H1 (cell line): ENCODE data around the gene CHRDL2. TPM values are rescaled to one million over a fixed set of nuclear protein-coding genes. Genes with fewer than 3 reads are reported as not detected.

Experiments used
- CTCF ChIA-PET: fragments of 300-600 bp; sonication (Branson Sonifier 250); formaldehyde crosslinking; loops from one replicate; lab custom pipeline; 2021; ENCODE audit not compliant: partially characterized antibody; lab: Charles Lee
- POLR2A ChIA-PET: fragments of 300-600 bp; sonication (Branson Sonifier 250); formaldehyde crosslinking; loops from one replicate; lab custom pipeline; 2021; ENCODE audit warnings: inconsistent platforms; ENCODE audit not compliant: partially characterized antibody; lab: Charles Lee
- DNase-seq, 2 experiments: peaks; one replicate each; pipeline versions ENCODE4 v3.0.0 to v3.0.0-alpha.2; 2010 to 2022; ENCODE audit warnings: low spot score in 2 of 2, low read depth in 1 of 2, mixed read lengths in 1 of 2
- FAIRE-seq: peaks from 2 replicates; lab custom pipeline; 2011; peaks lifted over from hg19 to GRCh38; lab: Jason Lieb, UNC
- H2AFZ ChIP-seq: 2 replicates; pipeline ENCODE4 v1.8.1; 2012; ENCODE audit warnings: low read length, inconsistent platforms
- H2AK5ac ChIP-seq: 2 replicates; pipeline ENCODE4 v1.6.1; 2013; ENCODE audit warnings: low read depth, low read length
- H2BK120ac ChIP-seq: replicated peaks from 2 replicates; pipeline ENCODE3; 2013; ENCODE audit warnings: low read depth, low read length, inconsistent platforms
- H2BK12ac ChIP-seq: 2 replicates; pipeline ENCODE4 v1.6.1; 2013; ENCODE audit warnings: low read depth, low read length
- H2BK15ac ChIP-seq: 2 replicates; pipeline ENCODE4 v1.6.1; 2013; ENCODE audit warnings: low read length
- H2BK20ac ChIP-seq: 2 replicates; pipeline ENCODE4 v1.6.1; 2013; ENCODE audit warnings: low read length
- H2BK5ac ChIP-seq: 2 replicates; pipeline ENCODE4 v1.6.1; 2013; ENCODE audit warnings: low read depth, low read length
- H3K14ac ChIP-seq: 2 replicates; pipeline ENCODE4 v1.6.1; 2013; ENCODE audit warnings: inconsistent platforms; ENCODE audit not compliant: insufficient read length
- H3K18ac ChIP-seq: 2 replicates; pipeline ENCODE4 v1.6.1; 2013; ENCODE audit warnings: low read length; ENCODE audit errors: extremely low read depth
- H3K23ac ChIP-seq: 2 replicates; pipeline ENCODE4 v1.6.1; 2013; ENCODE audit warnings: inconsistent platforms; ENCODE audit not compliant: insufficient read length
- H3K23me2 ChIP-seq: 2 replicates; pipeline ENCODE4 v1.6.1; 2013; ENCODE audit warnings: low read depth, low read length
- H3K27ac ChIP-seq: 2 replicates; pipeline ENCODE4 v1.6.1; 2011; ENCODE audit warnings: low read depth, low read length, inconsistent platforms
- H3K27me3 ChIP-seq, 4 experiments: replicated peaks in 1 of 4; 1 replicate in 1 of 4; 2 replicates in 3 of 4; pipeline versions ENCODE4 v1.6.1 to v1.8.1; 2011 to 2013; ENCODE audit warnings: low read length in 3 of 4, mild to moderate bottlenecking in 3 of 4, inconsistent platforms in 2 of 4, mixed read lengths in 2 of 4, moderate library complexity in 1 of 4; ENCODE audit not compliant: control insufficient read depth in 3 of 4, insufficient read depth in 3 of 4; ENCODE audit errors: extremely low read depth in 1 of 4
- H3K36me3 ChIP-seq, 4 experiments: 2 replicates each; pipeline versions ENCODE4 v1.6.1 to v1.8.1; 2011 to 2013; ENCODE audit warnings: mild to moderate bottlenecking in 4 of 4, low read length in 3 of 4, moderate library complexity in 2 of 4, control low read depth in 1 of 4, inconsistent platforms in 1 of 4; ENCODE audit not compliant: insufficient read depth in 4 of 4, control insufficient read depth in 2 of 4
- H3K4ac ChIP-seq: replicated peaks from 2 replicates; pipeline ENCODE3; 2013; ENCODE audit warnings: low read length, low read depth, mixed read lengths, inconsistent platforms; ENCODE audit not compliant: insufficient read length
- H3K4me1 ChIP-seq, 4 experiments: replicated peaks in 1 of 4; 1 replicate in 1 of 4; 2 replicates in 3 of 4; pipeline versions ENCODE4 v1.6.1 to v1.8.1; 2011 to 2013; ENCODE audit warnings: low read length in 3 of 4, inconsistent platforms in 2 of 4, mixed read lengths in 1 of 4; ENCODE audit not compliant: insufficient read depth in 4 of 4, control insufficient read depth in 3 of 4
- H3K4me2 ChIP-seq, 2 experiments: 2 replicates each; pipeline versions ENCODE4 v1.6.1 to v1.8.1; 2011 to 2013; ENCODE audit warnings: low read depth in 2 of 2, low read length in 2 of 2, control low read depth in 1 of 2, inconsistent platforms in 1 of 2, mild to moderate bottlenecking in 1 of 2; ENCODE audit not compliant: insufficient read depth in 1 of 2
- H3K4me3 ChIP-seq, 4 experiments: fragments of 200-600, 300-600 bp in 1 of 4; sonication (generic), shearing (Covaris generic), sonication (Bioruptor Twin) in 1 of 4; 2 replicates each; pipeline versions ENCODE4 v1.5.1 to v1.8.1; 2011 to 2016; ENCODE audit warnings: low read length in 4 of 4, low read depth in 3 of 4, control low read depth in 2 of 4, inconsistent platforms in 2 of 4, mild to moderate bottlenecking in 2 of 4, mixed read lengths in 1 of 4, moderate library complexity in 1 of 4; ENCODE audit not compliant: insufficient read depth in 2 of 4; ENCODE audit errors: extremely low read depth in 1 of 4
- H3K56ac ChIP-seq: replicated peaks from 2 replicates; pipeline ENCODE3; 2013; ENCODE audit warnings: low read depth, mild to moderate bottlenecking, mixed read lengths, low read length, inconsistent platforms; ENCODE audit not compliant: insufficient read length
- H3K79me1 ChIP-seq: 2 replicates; pipeline ENCODE4 v1.6.1; 2013; ENCODE audit warnings: low read depth, low read length, control low read depth
- H3K79me2 ChIP-seq, 2 experiments: 2 replicates each; pipeline versions ENCODE4 v1.6.1 to v1.8.1; 2012 to 2013; ENCODE audit warnings: low read length in 2 of 2, mild to moderate bottlenecking in 2 of 2, inconsistent platforms in 1 of 2; ENCODE audit not compliant: insufficient read depth in 2 of 2, control insufficient read depth in 1 of 2
- H3K9ac ChIP-seq, 4 experiments: replicated peaks in 1 of 4; 1 replicate in 1 of 4; 2 replicates in 3 of 4; pipeline versions ENCODE4 v1.6.1 to v1.8.1; 2011 to 2013; ENCODE audit warnings: low read depth in 3 of 4, low read length in 3 of 4, control low read depth in 2 of 4, mild to moderate bottlenecking in 2 of 4, moderate library complexity in 2 of 4, inconsistent platforms in 1 of 4; ENCODE audit errors: extremely low read depth in 1 of 4
- H3K9me3 ChIP-seq, 2 experiments: 2 replicates each; pipeline versions ENCODE4 v1.6.1 to v1.8.1; 2012 to 2013; ENCODE audit warnings: mild to moderate bottlenecking in 2 of 2, moderate library complexity in 2 of 2, control low read depth in 1 of 2, inconsistent platforms in 1 of 2, low read depth in 1 of 2, low read length in 1 of 2, mixed read lengths in 1 of 2; ENCODE audit not compliant: insufficient read depth in 2 of 2
- H4K20me1 ChIP-seq, 2 experiments: replicated peaks in 1 of 2; 2 replicates each; pipeline versions ENCODE3 to v1.8.1; 2011 to 2013; ENCODE audit warnings: inconsistent platforms in 2 of 2, low read length in 2 of 2, mild to moderate bottlenecking in 1 of 2; ENCODE audit not compliant: insufficient read depth in 2 of 2, control insufficient read depth in 1 of 2
- H4K5ac ChIP-seq: 2 replicates; pipeline ENCODE4 v1.6.1; 2013; ENCODE audit warnings: low read length, low read depth, mixed read lengths, inconsistent platforms; ENCODE audit not compliant: insufficient read length
- H4K8ac ChIP-seq: 2 replicates; pipeline ENCODE4 v1.8.0; 2013; ENCODE audit warnings: mild to moderate bottlenecking, moderate library complexity, low read length, inconsistent platforms; ENCODE audit not compliant: insufficient read depth; ENCODE audit errors: extremely low read depth
- H4K91ac ChIP-seq: replicated peaks from 2 replicates; pipeline ENCODE3; 2013; ENCODE audit warnings: low read length, mixed read lengths, inconsistent platforms; ENCODE audit not compliant: insufficient read length
- ATF2 ChIP-seq: IDR thresholded peaks from 2 replicates; pipeline ENCODE4 v1.6.1; 2012; ENCODE audit warnings: low read length, inconsistent platforms
- EP300 ChIP-seq, 2 experiments: IDR thresholded peaks; 1 replicate in 1 of 2; 2 replicates in 1 of 2; pipeline ENCODE4 v1.6.1; 2011 to 2012; ENCODE audit warnings: low read depth in 2 of 2, low read length in 2 of 2, mild to moderate bottlenecking in 2 of 2, borderline replicate concordance in 1 of 2, inconsistent platforms in 1 of 2, moderate library complexity in 1 of 2
- KDM1A ChIP-seq: fragments of 200-600, 300-600 bp; sonication (generic); IDR thresholded peaks from 2 replicates; pipeline ENCODE4 v1.7.1; 2016; ENCODE audit warnings: mild to moderate bottlenecking, low read length, borderline replicate concordance
- KDM4A ChIP-seq: IDR thresholded peaks from one replicate; pipeline ENCODE4 v1.7.1; 2012; ENCODE audit warnings: low read depth, mild to moderate bottlenecking, moderate library complexity, low read length, inconsistent platforms; ENCODE audit not compliant: severe bottlenecking
- KDM5A ChIP-seq: fragments of 200-600 bp; IDR thresholded peaks from 2 replicates; pipeline ENCODE4 v1.7.1; 2012; ENCODE audit warnings: mild to moderate bottlenecking, low read length, inconsistent platforms, mixed read lengths
- MAFK ChIP-seq: IDR thresholded peaks from 2 replicates; pipeline ENCODE4 v1.6.1; 2012; ENCODE audit warnings: low read depth, mild to moderate bottlenecking, improper control_type of control experiment, low read length
- RNF2 ChIP-seq: fragments of 200-900, 300-1000 bp; sonication (generic); IDR thresholded peaks from 2 replicates; pipeline ENCODE4 v1.7.1; 2016; ENCODE audit warnings: borderline replicate concordance, low read depth, mild to moderate bottlenecking, antibody characterized with exemption, low read length; ENCODE audit not compliant: poor library complexity, severe bottlenecking; ENCODE audit errors: missing control alignments
- SIRT6 ChIP-seq: IDR thresholded peaks from one replicate; pipeline ENCODE4 v1.7.1; 2012; ENCODE audit warnings: low read length, inconsistent platforms
- USF2 ChIP-seq: IDR thresholded peaks from 2 replicates; pipeline ENCODE4 v1.6.1; 2011; ENCODE audit warnings: low read length, improper control_type of control experiment
- ZNF274 ChIP-seq: IDR thresholded peaks from 2 replicates; pipeline ENCODE4 v1.7.0; 2012; ENCODE audit warnings: low read length, borderline replicate concordance; ENCODE audit errors: extremely low read depth
- WGBS, 2 experiments: shearing (Covaris generic) in 1 of 2; methylation state at CpG; one replicate each; pipeline versions ENCODE4 v1.1.6 to v1.1.7; 2013 to 2015; ENCODE audit warnings: low lambda C conversion rate in 2 of 2, mixed read lengths in 2 of 2, inconsistent platforms in 1 of 2, low coverage in 1 of 2, missing lambda C conversion rate in 1 of 2; ENCODE audit not compliant: insufficient replicate concordance in 2 of 2, insufficient coverage in 1 of 2, insufficient read length in 1 of 2; ENCODE audit errors: extremely low coverage in 1 of 2, missing lambda C conversion rate in 1 of 2; 5-methylcytosine and 5-hydroxymethylcytosine counted together
- polyA plus RNA-seq, 7 experiments: library from polyadenylated mRNA; depleted of rRNA in 3 of 7; stranded (reverse) in 5 of 7; unstranded in 2 of 7; fragments of >200 nt in 5 of 7; fragments of 200-250 nt in 2 of 7; gene quantifications; 1 replicate in 5 of 7; 2 replicates in 1 of 7; 4 replicates in 1 of 7; pipeline versions ENCODE4 v1.2.1 to v1.2.3, GENCODE V29; 2011 to 2013; ENCODE audit warnings: missing spikeins in 2 of 7, mixed read lengths in 2 of 7
- total RNA-seq: library from RNA; stranded (reverse); fragmentation: NEBNext Ultra II Directional; extraction: Animal tissue kit (Norgen Biotek cat#: 25700); gene quantifications from 2 replicates; pipeline ENCODE4 v1.2.1, GENCODE V29; 2021

CHRDL2 gene
- total and polyA plus RNA-seq, 2 of the 8 experiments (the other 6 are each of a cell fraction or from before 2014, with no cell fraction given): 0.26 to 0.48 TPM

- FAIRE-seq (no peak), DNase-seq (no peak)
- no peak overlapping the region for H3K14ac ChIP-seq
- H4K20me1 ChIP-seq: no peaks in the 10 kb centered on the region
- H3K79me2 ChIP-seq: no peaks in the 10 kb centered on the region
- peaks cover 0 to 8% (median 3%) of the 10 kb centered on the region in 4 experiments; a peak in 3 of 7 replicates for H3K4me1 ChIP-seq
- no peak overlapping the region for H2BK20ac ChIP-seq
- no peak overlapping the region for H3K9ac ChIP-seq
- H3K27me3 ChIP-seq: no peaks in the 10 kb centered on the region; a peak in 3 of 7 replicates
- no peak overlapping the region for H2BK12ac ChIP-seq
- WGBS, 2 experiments: 79% methylated on average over 5 of the region's 5 CpGs; no CpG with 5 or more reads in 1 of the 2 experiments
- H2BK120ac ChIP-seq: no peak overlapping the region
- no peak overlapping the region for H3K4ac ChIP-seq
- no peak overlapping the region for H3K18ac ChIP-seq
- H2AFZ ChIP-seq: no peak overlapping the region
- no peak overlapping the region for H3K4me3 ChIP-seq
- no peak overlapping the region for H4K5ac ChIP-seq
- H2BK5ac ChIP-seq: no peak overlapping the region
- POLR2A ChIA-PET: interaction anchor here (1.3 kb wide), 2 partner anchors 9 to 101 kb away, joined by 4 read pairs; partner anchors contain the start of gene POLD3
- H2AK5ac ChIP-seq: no peak overlapping the region
- no peak overlapping the region for H4K8ac ChIP-seq
- H4K91ac ChIP-seq: no peak overlapping the region
- no peak overlapping the region for H3K4me2 ChIP-seq
- H3K56ac ChIP-seq: no peak overlapping the region
- no peaks in the 10 kb centered on the region for H3K9me3 ChIP-seq
- no peaks in the 10 kb centered on the region for H3K79me1 ChIP-seq
- no peak overlapping the region for H3K23ac ChIP-seq
- no peak overlapping the region for H3K27ac ChIP-seq
- H3K23me2 ChIP-seq: no peaks in the 10 kb centered on the region; the same call in 1 of the 2 replicates
- no peaks in the 10 kb centered on the region for H3K36me3 ChIP-seq
- CTCF ChIA-PET: interaction anchor here (0.6 to 16.5 kb wide), 16 partner anchors 8 to 906 kb away, joined by 3 to 348 read pairs (median 5); no protein-coding TSS in a partner anchor
- peak overlapping the region; percentile 65; the same call in 1 of the 2 replicates for H2BK15ac ChIP-seq
- TF ChIP-seq ATF2 (no peak), MAFK (no peak), KDM1A (no peak), EP300 (IDR thresholded peaks at IDR 0.05; ENCODE audit: borderline replicate concordance in 1 of 2, low read depth in 2 of 2, low read length in 2 of 2) (no peak), KDM4A (no peak), RNF2 (no peak), SIRT6 (no peak), USF2 (no peak), KDM5A (no peak), ZNF274 (no peak)
Measured at GRCh38 chr11:74693531-74693930, 37.7 kb downstream of the CHRDL2 start.
